NT2/D1 (cell line): ENCODE data around the gene SOX14.

Experiments
- SUZ12 ChIP-seq: IDR thresholded peaks from 2 replicates; pipeline ENCODE4 v1.6.1; 2011; ENCODE audit not compliant: insufficient read length, insufficient read depth; ENCODE audit errors: extremely low read depth
- YY1 ChIP-seq: IDR thresholded peaks from 2 replicates; pipeline ENCODE4 v1.6.1; 2011; ENCODE audit not compliant: insufficient read length, insufficient read depth

DNA sequence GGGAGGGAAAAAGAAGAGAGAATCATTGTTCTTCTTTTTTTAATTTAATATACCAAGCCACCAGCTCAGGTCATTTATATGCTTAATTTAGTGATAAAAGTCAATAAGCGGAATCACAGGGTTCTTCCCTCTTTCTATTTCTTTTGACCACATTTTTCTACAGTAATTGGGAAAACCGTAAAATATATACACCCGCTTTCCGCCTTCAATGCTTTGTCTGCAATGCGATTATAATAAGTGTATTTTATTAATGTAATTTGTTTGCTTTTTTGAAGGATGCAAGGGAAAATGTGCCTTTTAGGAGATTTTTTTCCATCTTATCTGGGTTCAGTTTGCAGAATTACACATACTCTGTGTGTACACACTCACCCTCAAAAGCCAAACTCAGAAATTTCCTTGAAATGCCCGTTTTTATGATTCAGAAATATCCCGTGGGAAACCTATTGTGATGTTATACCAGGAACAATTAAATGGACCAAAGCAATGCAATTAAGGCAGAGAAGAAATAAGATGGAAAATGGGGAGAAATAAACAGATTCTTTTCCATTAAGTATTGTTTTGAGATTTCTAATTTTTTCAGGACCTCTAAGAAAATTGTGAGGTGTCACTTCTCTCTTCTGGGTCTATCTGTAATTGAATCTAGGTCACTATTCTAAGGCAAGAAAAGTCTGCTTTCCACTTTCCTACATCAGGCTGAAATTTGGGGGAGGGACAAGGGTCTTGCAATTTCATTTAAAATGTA lies 8.3 kb downstream of the SOX14 start:
- no peak for TF ChIP-seq SUZ12
- no peak for TF ChIP-seq YY1
